Keratinocyte (primary cell): ENCODE results near the gene OARD1. TPM values are rescaled to one million over a fixed set of nuclear protein-coding genes. Genes with fewer than 3 reads are reported as not detected.

ENCODE experiments used
- DNase-seq: peaks from one replicate; pipeline ENCODE4 v3.0.0-alpha.2; 2011; ENCODE audit warnings: low read depth, missing footprints, low spot score
- FAIRE-seq: peaks from 2 replicates; lab custom pipeline; 2011; peaks lifted over from hg19 to GRCh38; lab: Jason Lieb, UNC
- H2AFZ ChIP-seq: 2 replicates; pipeline ENCODE4 v1.6.0; 2012; ENCODE audit warnings: low read length, control low read depth, inconsistent platforms; ENCODE audit not compliant: control insufficient read depth
- H3K27ac ChIP-seq: 2 replicates; pipeline ENCODE4 v1.5.1; 2011; ENCODE audit warnings: low read length; ENCODE audit not compliant: control insufficient read depth, insufficient read depth
- H3K27me3 ChIP-seq: 3 replicates; pipeline ENCODE4 v1.6.0; 2011; ENCODE audit warnings: low read length; ENCODE audit not compliant: control insufficient read depth, insufficient read depth; ENCODE audit errors: extremely low read depth
- H3K36me3 ChIP-seq, 2 experiments: 2 replicates in 1 of 2; 3 replicates in 1 of 2; pipeline ENCODE4 v1.5.1; 2011; ENCODE audit warnings: low read length in 2 of 2, mild to moderate bottlenecking in 1 of 2; ENCODE audit not compliant: control insufficient read depth in 2 of 2, insufficient read depth in 2 of 2; ENCODE audit errors: extremely low read depth in 1 of 2
- H3K4me1 ChIP-seq: 3 replicates; pipeline ENCODE4 v1.5.1; 2011; ENCODE audit warnings: low read length; ENCODE audit not compliant: control insufficient read depth, insufficient read depth; ENCODE audit errors: extremely low read depth
- H3K4me2 ChIP-seq: 3 replicates; pipeline ENCODE4 v1.6.0; 2011; ENCODE audit warnings: low read depth, low read length; ENCODE audit not compliant: control insufficient read depth, insufficient read depth; ENCODE audit errors: extremely low read depth
- H3K4me3 ChIP-seq, 3 experiments: fragments of 200-600 bp in 1 of 3; sonication (generic) in 1 of 3; 2 replicates in 2 of 3; 3 replicates in 1 of 3; pipeline ENCODE4 v1.5.1; 2011 to 2016; ENCODE audit warnings: low read length in 3 of 3, mild to moderate bottlenecking in 3 of 3, control low read depth in 2 of 3, inconsistent platforms in 1 of 3, low read depth in 1 of 3, mixed read lengths in 1 of 3, mixed run types in 1 of 3, moderate library complexity in 1 of 3; ENCODE audit not compliant: control insufficient read depth in 2 of 3, insufficient read depth in 2 of 3; ENCODE audit errors: extremely low read depth in 1 of 3
- H3K79me2 ChIP-seq: 2 replicates; pipeline ENCODE4 v1.6.0; 2012; ENCODE audit warnings: low read length; ENCODE audit not compliant: control insufficient read depth, insufficient read depth
- H3K9ac ChIP-seq: 3 replicates; pipeline ENCODE4 v1.6.0; 2011; ENCODE audit warnings: low read length; ENCODE audit not compliant: control insufficient read depth, insufficient read depth; ENCODE audit errors: extremely low read depth
- H3K9me1 ChIP-seq: 3 replicates; pipeline ENCODE4 v1.6.0; 2011; ENCODE audit warnings: low read length; ENCODE audit not compliant: control insufficient read depth, insufficient read depth; ENCODE audit errors: extremely low read depth
- H3K9me3 ChIP-seq: 2 replicates; pipeline ENCODE4 v1.5.1; 2012; ENCODE audit warnings: low read depth, low read length; ENCODE audit not compliant: control insufficient read depth
- H4K20me1 ChIP-seq: 3 replicates; pipeline ENCODE4 v1.6.0; 2011; ENCODE audit warnings: low read length; ENCODE audit not compliant: control insufficient read depth, insufficient read depth; ENCODE audit errors: extremely low read depth
- EZH2 ChIP-seq: IDR thresholded peaks from one replicate; pipeline ENCODE4 v1.6.1; 2012; ENCODE audit warnings: inconsistent platforms, mild to moderate bottlenecking, low read length, moderate library complexity
- dilution Hi-C: fragments of 300-500 bp; cut with MboI; formaldehyde crosslinking; loops from one replicate; pipeline ENCODE4 v1.7.0; 2020; ENCODE audit warnings: low sequenced_read_pairs; ENCODE audit not compliant: extremely low pct_ligation_motif_present
- polyA plus RNA-seq, 5 experiments: library from polyadenylated mRNA; depleted of rRNA in 3 of 5; stranded (reverse) in 3 of 5; stranded (forward) in 1 of 5; unstranded in 1 of 5; fragments of >200 nt; gene quantifications; 1 replicate in 1 of 5; 2 replicates in 3 of 5; 3 replicates in 1 of 5; pipeline versions ENCODE4 v1.2.1 to v1.2.3, GENCODE V29; 2011 to 2012; ENCODE audit warnings: missing spikeins in 2 of 5, low read depth in 1 of 5, low replicate concordance in 1 of 5
- TF ChIP-seq, protein P1 (sequence below), 3 experiments: IDR thresholded peaks in 1 of 3; conservative IDR thresholded peaks in 1 of 3; optimal IDR thresholded peaks in 1 of 3; 2 replicates in 2 of 3; 3 replicates in 1 of 3; pipeline versions ENCODE3 to v1.5.1; 2011; ENCODE audit warnings: low read length in 3 of 3, mild to moderate bottlenecking in 3 of 3, moderate library complexity in 2 of 3, control low read depth in 1 of 3, inconsistent platforms in 1 of 3; ENCODE audit not compliant: insufficient read depth in 2 of 3; ENCODE audit errors: extremely low read depth in 1 of 3

Gene OARD1
- polyA plus RNA-seq, 1 donor (not counting 4 experiments of a cell fraction or from before 2014, with no cell fraction given), result 20.3 TPM

DNA sequence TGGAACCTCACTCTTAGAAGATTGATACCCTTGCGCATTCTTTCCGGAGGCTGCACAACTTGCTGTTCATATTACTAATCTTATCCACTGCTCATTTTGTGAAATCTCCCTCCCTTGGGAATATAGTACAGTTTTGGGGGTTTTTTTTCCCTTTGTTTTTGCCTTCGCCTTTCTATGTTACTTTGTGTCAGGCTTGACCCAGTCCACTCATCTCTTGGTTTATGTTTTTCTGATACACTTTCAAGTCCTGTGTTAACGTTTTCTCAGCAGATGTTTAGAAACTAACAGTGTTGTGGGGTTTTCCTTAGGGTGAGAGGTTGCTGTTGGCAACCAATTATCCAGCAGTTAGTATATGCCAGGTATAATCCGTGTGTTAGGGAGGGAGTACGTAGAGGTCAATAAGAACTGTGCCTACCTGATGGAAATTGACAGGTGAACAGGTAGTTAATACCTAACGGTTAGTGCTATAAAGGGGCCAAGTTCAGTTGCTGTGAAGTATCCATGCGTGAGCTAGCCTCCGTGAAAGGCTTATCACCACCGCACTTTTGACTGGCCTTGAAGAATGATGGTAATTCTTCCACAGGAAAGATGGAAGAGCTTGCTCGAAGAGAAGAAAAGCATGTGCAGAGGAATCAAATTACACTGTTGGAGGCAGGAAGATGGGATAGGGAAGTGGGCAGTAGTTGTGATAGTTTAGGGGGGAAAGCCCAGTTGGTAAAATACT is 2.0 kb upstream of the OARD1 start:
- Histone ChIP-seq H3K27me3 (no peaks in the 10 kb centered on the region), H3K36me3 (peaks cover 4 to 6% of the 10 kb centered on the region in 2 experiments), H3K27ac (peak overlapping the region; percentile 87), H3K4me1 (peaks cover 11% of the 10 kb centered on the region), H3K9ac (peak overlapping the region; percentile 93), H2AFZ (no peak overlapping the region), H4K20me1 (no peaks in the 10 kb centered on the region), H3K9me3 (no peaks in the 10 kb centered on the region), H3K4me3 (peak overlapping the region; percentile 61 to 88 (median 68)), H3K4me2 (peak overlapping the region; percentile 88), H3K9me1 (no peaks in the 10 kb centered on the region), H3K79me2 (peaks cover 56% of the 10 kb centered on the region)
- FAIRE-seq (peak; percentile 65), DNase-seq (no peak)
- TF ChIP-seq, protein P1, sequence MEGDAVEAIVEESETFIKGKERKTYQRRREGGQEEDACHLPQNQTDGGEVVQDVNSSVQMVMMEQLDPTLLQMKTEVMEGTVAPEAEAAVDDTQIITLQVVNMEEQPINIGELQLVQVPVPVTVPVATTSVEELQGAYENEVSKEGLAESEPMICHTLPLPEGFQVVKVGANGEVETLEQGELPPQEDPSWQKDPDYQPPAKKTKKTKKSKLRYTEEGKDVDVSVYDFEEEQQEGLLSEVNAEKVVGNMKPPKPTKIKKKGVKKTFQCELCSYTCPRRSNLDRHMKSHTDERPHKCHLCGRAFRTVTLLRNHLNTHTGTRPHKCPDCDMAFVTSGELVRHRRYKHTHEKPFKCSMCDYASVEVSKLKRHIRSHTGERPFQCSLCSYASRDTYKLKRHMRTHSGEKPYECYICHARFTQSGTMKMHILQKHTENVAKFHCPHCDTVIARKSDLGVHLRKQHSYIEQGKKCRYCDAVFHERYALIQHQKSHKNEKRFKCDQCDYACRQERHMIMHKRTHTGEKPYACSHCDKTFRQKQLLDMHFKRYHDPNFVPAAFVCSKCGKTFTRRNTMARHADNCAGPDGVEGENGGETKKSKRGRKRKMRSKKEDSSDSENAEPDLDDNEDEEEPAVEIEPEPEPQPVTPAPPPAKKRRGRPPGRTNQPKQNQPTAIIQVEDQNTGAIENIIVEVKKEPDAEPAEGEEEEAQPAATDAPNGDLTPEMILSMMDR (optimal IDR thresholded peaks at IDR 0.05 in 1 of 3, IDR thresholded peaks at IDR 0.05 in 1 of 3, conservative IDR thresholded peaks at IDR 0.05 in 1 of 3; ENCODE audit: extremely low read depth in 1 of 3, insufficient read depth in 2 of 3, low read length in 3 of 3), result no peak
- no peak for TF ChIP-seq EZH2
- dilution Hi-C loops, result no loop called here

DNA sequence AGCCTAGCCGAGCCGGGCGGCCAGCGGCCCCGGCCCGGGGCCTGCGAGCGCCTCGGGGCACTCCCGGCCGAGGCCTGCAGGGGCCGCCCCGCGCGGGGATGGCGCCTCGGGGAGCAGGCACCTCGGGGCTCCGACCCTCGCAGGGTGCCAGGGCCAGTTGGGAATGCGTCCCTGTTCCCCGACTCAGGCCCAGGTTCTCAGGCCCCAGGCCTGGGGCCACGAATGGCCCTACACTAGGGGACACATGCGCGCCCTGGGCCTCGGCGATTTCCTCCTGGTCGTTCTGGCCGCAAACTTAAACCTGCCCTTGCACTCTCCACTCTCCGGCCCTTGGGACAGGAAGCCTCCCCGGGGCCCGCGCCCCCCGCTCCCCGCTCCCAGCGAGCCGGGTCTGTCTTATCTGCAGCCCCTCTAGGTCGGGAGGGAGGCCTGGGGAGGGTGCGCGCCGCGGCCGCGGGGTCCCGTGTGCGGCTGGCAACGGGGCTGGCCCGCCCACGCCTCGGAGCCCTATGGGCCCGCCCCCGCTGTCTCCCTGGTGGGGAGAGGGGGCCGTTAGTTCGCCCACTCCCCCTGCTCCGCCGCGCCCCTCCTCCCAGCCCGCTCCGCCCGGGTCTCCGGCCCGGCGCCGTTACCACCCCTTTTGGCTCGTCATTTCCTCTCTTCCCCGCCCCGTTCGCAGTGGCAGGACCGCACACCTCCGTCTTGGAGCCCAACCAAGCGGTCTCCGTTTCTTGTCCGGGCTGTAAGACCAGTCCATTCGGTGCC is 1.2 kb upstream of the OARD1 start:
- FAIRE-seq (peak; percentile 46), DNase-seq (no peak)
- Histone ChIP-seq H3K4me1 (peaks cover 11% of the 10 kb centered on the region), H3K9me3 (no peaks in the 10 kb centered on the region), H4K20me1 (no peaks in the 10 kb centered on the region), H3K36me3 (peaks cover 0 to 4% of the 10 kb centered on the region in 2 experiments), H3K9ac (peak overlapping the region; percentile 93), H3K4me3 (peak overlapping the region; percentile 61 to 88 (median 68)), H2AFZ (no peak overlapping the region), H3K4me2 (peak overlapping the region; percentile 88), H3K27ac (peak overlapping the region; percentile 87), H3K27me3 (no peaks in the 10 kb centered on the region), H3K79me2 (peaks cover 48% of the 10 kb centered on the region), H3K9me1 (no peaks in the 10 kb centered on the region)
- dilution Hi-C loops, result no loop called here
- no peak for TF ChIP-seq EZH2
- TF ChIP-seq, protein P1 (optimal IDR thresholded peaks at IDR 0.05 in 1 of 3, IDR thresholded peaks at IDR 0.05 in 1 of 3, conservative IDR thresholded peaks at IDR 0.05 in 1 of 3; ENCODE audit: extremely low read depth in 1 of 3, insufficient read depth in 2 of 3, low read length in 3 of 3), result peak in 2 of 3 experiments; percentile 5 to 10
